K562 (cell line): Measurements from ENCODE around the gene MCL1. TPM values are rescaled to one million over a fixed set of nuclear protein-coding genes. Genes with fewer than 3 reads are reported as not detected.

Experiments used
- CEBPG ChIP-seq, 3 experiments: fragments of 200-800 bp in 1 of 3; sonication (Bioruptor generic) in 1 of 3; sonication (generic) in 1 of 3; formaldehyde crosslinking in 1 of 3; IDR thresholded peaks in 2 of 3; conservative IDR thresholded peaks in 1 of 3; 2 replicates each; pipeline versions ENCODE4 v1.6.1 to v1.8.0; 2016 to 2022; ENCODE audit warnings: missing compliant biosample characterization in 2 of 3, missing genetic modification characterization in 2 of 3, mild to moderate bottlenecking in 1 of 3, missing genetic modification reagents in 1 of 3
- FOXK1 ChIP-seq: sonication (generic); formaldehyde crosslinking; IDR thresholded peaks from 2 replicates; pipeline ENCODE4 v1.8.0; 2022; ENCODE audit warnings: missing genetic modification reagents, mild to moderate bottlenecking, borderline replicate concordance
- GABPB1 ChIP-seq: sonication (generic); formaldehyde crosslinking; IDR thresholded peaks from 2 replicates; pipeline ENCODE4 v1.8.0; 2022; ENCODE audit warnings: mild to moderate bottlenecking, missing genetic modification reagents
- ILK ChIP-seq: fragments of 450-650 bp; IDR thresholded peaks from 2 replicates; pipeline ENCODE4 v1.6.1; 2016; ENCODE audit warnings: missing genetic modification characterization, low read depth, mild to moderate bottlenecking, missing compliant biosample characterization, moderate library complexity, borderline replicate concordance
- POLR2A ChIP-seq: fragments of 450-650 bp; conservative IDR thresholded peaks from 2 replicates; pipeline ENCODE4 v1.6.1; 2016
- PRMT5 ChIP-seq: sonication (generic); formaldehyde crosslinking; IDR thresholded peaks from 2 replicates; pipeline ENCODE4 v1.5.0; 2020; ENCODE audit warnings: missing genetic modification reagents
- SAP30 ChIP-seq: fragments of 200-600 bp; sonication (generic); IDR thresholded peaks from 2 replicates; pipeline ENCODE4 v1.6.1; 2012; ENCODE audit warnings: borderline replicate concordance, low read depth, mild to moderate bottlenecking, moderate library complexity, low read length, control low read depth, inconsistent platforms; ENCODE audit not compliant: insufficient read depth, poor library complexity, severe bottlenecking
- TAF15 ChIP-seq: fragments of 200-400 bp; formaldehyde crosslinking; IDR thresholded peaks from 2 replicates; pipeline ENCODE4 v1.6.1; 2017; ENCODE audit warnings: mild to moderate bottlenecking, low read depth, low read length, moderate library complexity
- THAP7 ChIP-seq: fragments of 250-450 bp; sonication (Bioruptor Pico); IDR thresholded peaks from 2 replicates; pipeline ENCODE4 v1.5.0; 2021
- ZMIZ1 ChIP-seq, 2 experiments: fragments of 150-350 bp in 1 of 2; IDR thresholded peaks; 2 replicates each; pipeline ENCODE4 v1.6.1; 2012 to 2016; ENCODE audit warnings: low read depth in 2 of 2, low read length in 2 of 2, mild to moderate bottlenecking in 1 of 2, moderate library complexity in 1 of 2
- ZNF408 ChIP-seq: fragments of 250-450 bp; sonication (Bioruptor Pico); IDR thresholded peaks from 2 replicates; pipeline ENCODE4 v1.4.0; 2020; ENCODE audit warnings: low read depth, mild to moderate bottlenecking, moderate library complexity
- ZNF431 ChIP-seq: sonication (generic); formaldehyde crosslinking; IDR thresholded peaks from 2 replicates; pipeline ENCODE4 v1.8.0; 2022; ENCODE audit warnings: mild to moderate bottlenecking, missing genetic modification reagents
- ZNF707 ChIP-seq: fragments of 250-450 bp; sonication (Bioruptor Pico); conservative IDR thresholded peaks from 2 replicates; pipeline ENCODE4 v1.8.0; 2022; ENCODE audit warnings: inconsistent platforms, mild to moderate bottlenecking, moderate library complexity
- polyA plus RNA-seq, 8 experiments: library from polyadenylated mRNA; depleted of rRNA in 4 of 8; stranded (reverse) in 5 of 8; unstranded in 3 of 8; fragments of >200 nt; fragmentation: Nextera tagmentation in 2 of 8; fragmentation: Illumina TruSeq in 1 of 8; extraction: Ambion mirVana in 2 of 8; extraction: Trizol in 1 of 8; gene quantifications; 2 replicates each; pipeline versions ENCODE4 v1.2.1 to v1.2.3, GENCODE V29; 2011 to 2014; ENCODE audit warnings: inconsistent platforms in 1 of 8, missing spikeins in 1 of 8
- total RNA-seq, 7 experiments: library from RNA; depleted of rRNA in 6 of 7; stranded (reverse); fragments of >200 nt in 6 of 7; fragmentation: Illumina TruSeq in 2 of 7; extraction: Trizol in 2 of 7; gene quantifications; 2 replicates each; pipeline versions ENCODE4 v1.2.1 to v1.2.3, GENCODE V29; 2011 to 2021; ENCODE audit warnings: low replicate concordance in 1 of 7
- TF ChIP-seq, protein P1 (sequence below), 2 experiments: fragments of 450-650 bp; formaldehyde crosslinking in 1 of 2; IDR thresholded peaks; 2 replicates each; pipeline versions ENCODE4 v1.4.0 to v1.6.1; 2014 to 2020; ENCODE audit warnings: mild to moderate bottlenecking in 2 of 2, borderline replicate concordance in 1 of 2, low read depth in 1 of 2

The MCL1 gene
- total and polyA plus RNA-seq, 9 of the 15 experiments (the other 6 are each of a cell fraction or from before 2014, with no cell fraction given) = 27.1 to 224 (median 138) TPM

GRCh38 chr1:150572918-150573647 lies 6.3 kb downstream of the MCL1 start (continued):
- TF ChIP-seq, protein P1, sequence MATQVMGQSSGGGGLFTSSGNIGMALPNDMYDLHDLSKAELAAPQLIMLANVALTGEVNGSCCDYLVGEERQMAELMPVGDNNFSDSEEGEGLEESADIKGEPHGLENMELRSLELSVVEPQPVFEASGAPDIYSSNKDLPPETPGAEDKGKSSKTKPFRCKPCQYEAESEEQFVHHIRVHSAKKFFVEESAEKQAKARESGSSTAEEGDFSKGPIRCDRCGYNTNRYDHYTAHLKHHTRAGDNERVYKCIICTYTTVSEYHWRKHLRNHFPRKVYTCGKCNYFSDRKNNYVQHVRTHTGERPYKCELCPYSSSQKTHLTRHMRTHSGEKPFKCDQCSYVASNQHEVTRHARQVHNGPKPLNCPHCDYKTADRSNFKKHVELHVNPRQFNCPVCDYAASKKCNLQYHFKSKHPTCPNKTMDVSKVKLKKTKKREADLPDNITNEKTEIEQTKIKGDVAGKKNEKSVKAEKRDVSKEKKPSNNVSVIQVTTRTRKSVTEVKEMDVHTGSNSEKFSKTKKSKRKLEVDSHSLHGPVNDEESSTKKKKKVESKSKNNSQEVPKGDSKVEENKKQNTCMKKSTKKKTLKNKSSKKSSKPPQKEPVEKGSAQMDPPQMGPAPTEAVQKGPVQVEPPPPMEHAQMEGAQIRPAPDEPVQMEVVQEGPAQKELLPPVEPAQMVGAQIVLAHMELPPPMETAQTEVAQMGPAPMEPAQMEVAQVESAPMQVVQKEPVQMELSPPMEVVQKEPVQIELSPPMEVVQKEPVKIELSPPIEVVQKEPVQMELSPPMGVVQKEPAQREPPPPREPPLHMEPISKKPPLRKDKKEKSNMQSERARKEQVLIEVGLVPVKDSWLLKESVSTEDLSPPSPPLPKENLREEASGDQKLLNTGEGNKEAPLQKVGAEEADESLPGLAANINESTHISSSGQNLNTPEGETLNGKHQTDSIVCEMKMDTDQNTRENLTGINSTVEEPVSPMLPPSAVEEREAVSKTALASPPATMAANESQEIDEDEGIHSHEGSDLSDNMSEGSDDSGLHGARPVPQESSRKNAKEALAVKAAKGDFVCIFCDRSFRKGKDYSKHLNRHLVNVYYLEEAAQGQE (IDR thresholded peaks at IDR 0.05; ENCODE audit: borderline replicate concordance) = no peak
- TF ChIP-seq, protein P1 (CRISPR knock-in tag; IDR thresholded peaks at IDR 0.05; ENCODE audit: low read depth) = no peak
- no peak for TF ChIP-seq ZNF707
- TF ChIP-seq CEBPG (CRISPR knock-in tag; IDR thresholded peaks at IDR 0.05) = no peak
- TF ChIP-seq CEBPG (tag; conservative IDR thresholded peaks at IDR 0.05 in 1 of 2, IDR thresholded peaks at IDR 0.05 in 1 of 2) = no peak
- no peak for TF ChIP-seq ZNF431
- TF ChIP-seq POLR2A = peak; percentile 16
- TF ChIP-seq GABPB1 (CRISPR knock-in tag) = no peak
- no peak for TF ChIP-seq TAF15
- TF ChIP-seq ILK (tag) = no peak
- TF ChIP-seq FOXK1 (CRISPR knock-in tag) = peak; percentile 28; the same call in 1 of the 2 replicates
- no peak for TF ChIP-seq SAP30
- TF ChIP-seq THAP7 (CRISPR knock-in tag) = no peak
- TF ChIP-seq ZMIZ1 (IDR thresholded peaks at IDR 0.05; ENCODE audit: low read depth in 2 of 2, low read length in 2 of 2) = no peak
- TF ChIP-seq PRMT5 (CRISPR knock-in tag) = no peak
- no peak for TF ChIP-seq ZNF408 (CRISPR knock-in tag)
